ENCODE data around the gene SLC25A41.

SLC25A41 gene

GRCh38 chr19:6416658-6417405, 16.7 kb downstream of the SLC25A41 start:
- H3K4me3 ChIP-seq: no peak overlapping the region
- intact Hi-C loops (cut with DNase I; ENCODE audit: low total_unique reads): no loop called here
- DNase-seq: no peak
- no peak overlapping the region for H3K27ac ChIP-seq
- no peaks in the 10 kb centered on the region for H3K27me3 ChIP-seq
- no peak for TF ChIP-seq CTCF (IDR thresholded peaks at IDR 0.05)
- H3K36me3 ChIP-seq: peaks cover 60 to 86% (median 81%) of the 10 kb centered on the region in 3 donors
- H3K4me1 ChIP-seq: peaks cover 0 to 9% (median 5%) of the 10 kb centered on the region in 4 donors
- no peaks in the 10 kb centered on the region for H3K9me3 ChIP-seq

GRCh38 chr19:6415591-6416190, 17.9 kb downstream of the SLC25A41 start:
- Histone ChIP-seq H3K36me3 (peaks cover 60 to 74% (median 69%) of the 10 kb centered on the region in 3 donors), H3K27ac (no peak overlapping the region), H3K4me3 (no peak overlapping the region), H3K9me3 (no peaks in the 10 kb centered on the region), H3K4me1 (no peaks in the 10 kb centered on the region), H3K27me3 (no peaks in the 10 kb centered on the region)
- TF ChIP-seq CTCF (IDR thresholded peaks at IDR 0.05): no peak
- DNase-seq: no peak
- intact Hi-C loops (cut with DNase I; ENCODE audit: low total_unique reads): no loop called here

GRCh38 chr19:6414793-6415590, 18.6 kb downstream of the SLC25A41 start:
- H3K9me3 ChIP-seq: no peaks in the 10 kb centered on the region
- no peak overlapping the region for H3K27ac ChIP-seq
- no peaks in the 10 kb centered on the region for H3K4me1 ChIP-seq
- no peaks in the 10 kb centered on the region for H3K27me3 ChIP-seq
- no peak for DNase-seq
- no peak overlapping the region for H3K4me3 ChIP-seq
- no peak for TF ChIP-seq CTCF (IDR thresholded peaks at IDR 0.05)
- H3K36me3 ChIP-seq: peaks cover 55 to 68% (median 62%) of the 10 kb centered on the region in 3 donors
- intact Hi-C loops (cut with DNase I; ENCODE audit: low total_unique reads): no loop called here

- Histone ChIP-seq H3K9me3 (no peaks in the 10 kb centered on the region), H3K36me3 (peaks cover 49 to 58% (median 52%) of the 10 kb centered on the region in 3 donors), H3K4me3 (no peak overlapping the region), H3K4me1 (no peaks in the 10 kb centered on the region), H3K27ac (no peak overlapping the region), H3K27me3 (no peaks in the 10 kb centered on the region)
- no peak for TF ChIP-seq CTCF (IDR thresholded peaks at IDR 0.05)
- intact Hi-C loops (cut with DNase I; ENCODE audit: low total_unique reads): no loop called here
- no peak for DNase-seq
Measured at GRCh38 chr19:6413721-6414643, 19.6 kb downstream of the SLC25A41 start.

GRCh38 chr19:6413291-6413690, 20.3 kb downstream of the SLC25A41 start:
- H3K9me3 ChIP-seq: no peaks in the 10 kb centered on the region
- H3K27me3 ChIP-seq: no peaks in the 10 kb centered on the region
- H3K4me3 ChIP-seq: no peak overlapping the region
- DNase-seq: no peak
- no peak for TF ChIP-seq CTCF (IDR thresholded peaks at IDR 0.05)
- no peak overlapping the region for H3K27ac ChIP-seq
- H3K4me1 ChIP-seq: no peaks in the 10 kb centered on the region
- intact Hi-C loops (cut with DNase I; ENCODE audit: low total_unique reads): no loop called here
- peaks cover 44 to 51% (median 45%) of the 10 kb centered on the region in 3 donors for H3K36me3 ChIP-seq

Measured in tibial artery (tissue), 4 donors.